Endothelial cell of umbilical vein (primary cell): ENCODE data around the gene INMT.

Source experiments
- CTCF ChIP-seq, 2 donors: IDR thresholded peaks; 1 replicate in 1 of 2; 2 replicates in 1 of 2; pipeline ENCODE4 v1.5.1; 2011; ENCODE audit warnings: low read length in 2 of 2, mild to moderate bottlenecking in 2 of 2, moderate library complexity in 2 of 2, control low read depth in 1 of 2, inconsistent platforms in 1 of 2, low read depth in 1 of 2; ENCODE audit not compliant: insufficient read depth in 1 of 2; ENCODE audit errors: extremely low read depth in 1 of 2
- EZH2 ChIP-seq: IDR thresholded peaks from 2 replicates; pipeline ENCODE4 v1.6.1; 2012; ENCODE audit warnings: borderline replicate concordance, low read depth, mild to moderate bottlenecking, moderate library complexity, low read length, inconsistent platforms; ENCODE audit not compliant: severe bottlenecking
- FOS ChIP-seq: IDR thresholded peaks from 2 replicates; pipeline ENCODE4 v1.6.1; 2011; ENCODE audit warnings: mild to moderate bottlenecking, low read length, moderate library complexity, borderline replicate concordance; ENCODE audit not compliant: insufficient read depth
- GATA2 ChIP-seq: IDR thresholded peaks from 2 replicates; pipeline ENCODE4 v1.7.0; 2011; ENCODE audit warnings: low read depth, mild to moderate bottlenecking, moderate library complexity, mixed read lengths, low read length; ENCODE audit not compliant: insufficient read length, insufficient read depth
- JUN ChIP-seq: IDR thresholded peaks from 2 replicates; pipeline ENCODE4 v1.6.1; 2011; ENCODE audit warnings: borderline replicate concordance, low read depth; ENCODE audit not compliant: insufficient read length, insufficient read depth
- MAX ChIP-seq: IDR thresholded peaks from 2 replicates; pipeline ENCODE4 v1.6.1; 2011; ENCODE audit not compliant: insufficient read depth, insufficient read length
- MYC ChIP-seq: IDR thresholded peaks from one replicate; pipeline ENCODE4 v1.6.1; 2011; ENCODE audit warnings: mild to moderate bottlenecking, low read depth, low read length
- POLR2A ChIP-seq: IDR thresholded peaks from 2 replicates; pipeline ENCODE4 v1.6.1; 2012; ENCODE audit warnings: low read depth, mild to moderate bottlenecking, control low read depth, low read length
- POLR2AphosphoS5 ChIP-seq: IDR thresholded peaks from 2 replicates; pipeline ENCODE4 v1.6.1; 2012; ENCODE audit warnings: low read depth, mild to moderate bottlenecking, control low read depth, low read length, moderate library complexity; ENCODE audit not compliant: insufficient read depth

GRCh38 chr7:30752484-30752883, 549 bp downstream of the INMT start:
- TF ChIP-seq CTCF (IDR thresholded peaks at IDR 0.05; ENCODE audit: extremely low read depth in 1 of 2, insufficient read depth in 1 of 2, low read depth in 1 of 2, low read length in 2 of 2): no peak
- TF ChIP-seq POLR2AphosphoS5: no peak
- no peak for TF ChIP-seq EZH2
- TF ChIP-seq POLR2A: no peak
- no peak for TF ChIP-seq MAX
- TF ChIP-seq MYC: no peak
- TF ChIP-seq GATA2: no peak
- no peak for TF ChIP-seq JUN
- TF ChIP-seq FOS: no peak
